GM23338 (cell line): ENCODE results near the gene ZDBF2. TPM values are rescaled to one million over a fixed set of nuclear protein-coding genes. Genes with fewer than 3 reads are reported as not detected.

ENCODE experiments used
- ATAC-seq: fragments of 200-7000 bp; cut with Tn5 transposase; 3 replicates; pipeline ENCODE4 v1.9.1; 2020
- DNase-seq: peaks from one replicate; pipeline ENCODE4 v3.0.0-alpha.2; 2015; ENCODE audit warnings: low spot score
- H2AFZ ChIP-seq: fragments of 200-600 bp; sonication (generic); 2 replicates; pipeline ENCODE4 v1.8.0; 2016; ENCODE audit warnings: antibody characterized with exemption, mild to moderate bottlenecking, moderate library complexity
- H3F3A ChIP-seq: fragments of 200-600 bp; sonication (generic); replicated peaks from 2 replicates; pipeline ENCODE4 v1.8.0; 2017; ENCODE audit warnings: antibody characterized with exemption, mixed run types, low read depth
- H3K27ac ChIP-seq: fragments of 200-600 bp; sonication (generic); 2 replicates; pipeline ENCODE4 v1.6.1; 2016; ENCODE audit warnings: low read depth
- H3K27me3 ChIP-seq: fragments of 200-600 bp; sonication (generic); 2 replicates; pipeline ENCODE4 v1.8.0; 2016; ENCODE audit warnings: mild to moderate bottlenecking, mixed run types, moderate library complexity; ENCODE audit not compliant: insufficient read depth
- H3K36me3 ChIP-seq: fragments of 200-600 bp; sonication (generic); 2 replicates; pipeline ENCODE4 v1.8.0; 2016; ENCODE audit warnings: mild to moderate bottlenecking; ENCODE audit not compliant: insufficient read depth
- H3K4me1 ChIP-seq: fragments of 200-600 bp; sonication (generic); 2 replicates; pipeline ENCODE4 v1.8.0; 2016; ENCODE audit warnings: mild to moderate bottlenecking, moderate library complexity; ENCODE audit not compliant: insufficient read depth
- H3K4me2 ChIP-seq: fragments of 200-600 bp; sonication (generic); 2 replicates; pipeline ENCODE4 v1.7.1; 2017; ENCODE audit warnings: mixed run types
- H3K4me3 ChIP-seq: fragments of 200-600 bp; sonication (generic); 2 replicates; pipeline ENCODE4 v1.6.1; 2016; ENCODE audit warnings: mixed run types
- H3K79me2 ChIP-seq: fragments of 200-600 bp; sonication (generic); replicated peaks from 2 replicates; pipeline ENCODE4 v1.8.0; 2017; ENCODE audit warnings: mild to moderate bottlenecking; ENCODE audit not compliant: insufficient read depth
- H3K9me2 ChIP-seq: fragments of 200-600 bp; sonication (generic); 2 replicates; pipeline ENCODE4 v1.8.0; 2017; ENCODE audit not compliant: insufficient read depth
- H4K20me1 ChIP-seq: fragments of 200-600 bp; sonication (generic); replicated peaks from 2 replicates; pipeline ENCODE4 v1.8.0; 2017; ENCODE audit warnings: mild to moderate bottlenecking; ENCODE audit not compliant: insufficient read depth
- H3K27ac Mint-ChIP-seq: 2 replicates; pipeline ENCODE4 v1.8.0; 2020; ENCODE audit warnings: inconsistent platforms, mild to moderate bottlenecking, moderate library complexity, mixed read lengths
- H3K27me3 Mint-ChIP-seq: 3 replicates; pipeline ENCODE4 v1.8.0; 2022; ENCODE audit warnings: low read depth, mild to moderate bottlenecking, moderate library complexity, mixed read lengths, inconsistent platforms; ENCODE audit not compliant: insufficient read depth, poor library complexity
- H3K36me3 Mint-ChIP-seq: 3 replicates; pipeline ENCODE4 v1.8.0; 2021; ENCODE audit warnings: low read depth, mild to moderate bottlenecking, inconsistent platforms, moderate library complexity, mixed read lengths
- H3K4me1 Mint-ChIP-seq: 3 replicates; pipeline ENCODE4 v1.8.0; 2020; ENCODE audit warnings: mild to moderate bottlenecking, inconsistent platforms, mixed read lengths
- H3K4me3 Mint-ChIP-seq: 3 replicates; pipeline ENCODE4 v1.8.0; 2021; ENCODE audit warnings: moderate library complexity, mild to moderate bottlenecking, inconsistent platforms, mixed read lengths
- H3K9me3 Mint-ChIP-seq: 3 replicates; pipeline ENCODE4 v1.8.0; 2020; ENCODE audit warnings: moderate library complexity, mild to moderate bottlenecking, inconsistent platforms, mixed read lengths
- CTCF ChIP-seq, 2 experiments: fragments of 200-600 bp in 1 of 2; sonication (generic) in 1 of 2; conservative IDR thresholded peaks; 2 replicates each; pipeline versions ENCODE4 v1.5.1 to v1.6.1; 2016 to 2017; ENCODE audit warnings: antibody characterized with exemption in 2 of 2, low read depth in 2 of 2, mild to moderate bottlenecking in 2 of 2, moderate library complexity in 1 of 2
- EZH2phosphoT487 ChIP-seq: fragments of 200-600 bp; sonication (generic); IDR thresholded peaks from one replicate; pipeline ENCODE4 v1.8.1; 2018; ENCODE audit warnings: antibody characterized with exemption; ENCODE audit not compliant: unreplicated experiment
- REST ChIP-seq: IDR thresholded peaks from one replicate; pipeline ENCODE4 v1.6.1; 2018; ENCODE audit warnings: antibody characterized with exemption; ENCODE audit not compliant: unreplicated experiment
- STAT1 ChIP-seq: IDR thresholded peaks from one replicate; pipeline ENCODE4 v1.6.1; 2016; ENCODE audit warnings: antibody characterized with exemption; ENCODE audit not compliant: unreplicated experiment
- polyA plus RNA-seq: library from polyadenylated mRNA; unstranded; fragments of >200 nt; fragmentation: Nextera tagmentation; extraction: Ambion mirVana; gene quantifications from 2 replicates; pipeline ENCODE4 v1.2.1, GENCODE V29; 2016
- total RNA-seq: library from RNA; depleted of rRNA; stranded (reverse); fragments of >200 nt; shearing (Covaris generic); gene quantifications from 2 replicates; pipeline ENCODE4 v1.2.3, GENCODE V29; 2014
- TF ChIP-seq, protein P1 (sequence below): IDR thresholded peaks from 2 replicates; pipeline ENCODE4 v1.6.1; 2016; ENCODE audit warnings: antibody characterized with exemption
- TF ChIP-seq, protein P2 (sequence below): fragments of 250-450 bp; sonication (Bioruptor Pico); IDR thresholded peaks from 2 replicates; pipeline ENCODE4 v1.5.0; 2020; ENCODE audit warnings: mild to moderate bottlenecking, moderate library complexity

ZDBF2 gene
- total and polyA plus RNA-seq, 2 experiments from 2014 or later: 7.6 to 41.1 TPM

- Histone ChIP-seq H4K20me1 (no peaks in the 10 kb centered on the region), H3K27ac (peak overlapping the region; percentile 64; the same call in 1 of the 2 replicates), H3K36me3 (no peaks in the 10 kb centered on the region), H3K79me2 (peaks cover 37% of the 10 kb centered on the region), H3K9me2 (no peaks in the 10 kb centered on the region), H2AFZ (peak overlapping the region; percentile 92; the same call in 1 of the 2 replicates), H3K4me2 (peak overlapping the region; percentile 83), H3F3A (0 out of 2 replicates have a peak, but pooled peaks cover 3% of the 10 kb centered on the region), H3K4me3 (peak overlapping the region; percentile 70), H3K27me3 (no peaks in the 10 kb centered on the region), H3K4me1 (peaks cover 30% of the 10 kb centered on the region)
- Mint-ChIP-seq H3K36me3 (no peaks in the 10 kb centered on the region), H3K4me3 (peak overlapping the region; percentile 83), H3K4me1 (peaks cover 33% of the 10 kb centered on the region), H3K27ac (no peak overlapping the region), H3K9me3 (no peaks in the 10 kb centered on the region; the same call in 2 of the 3 replicates), H3K27me3 (peaks cover 3% of the 10 kb centered on the region)
- ATAC-seq (no peak; the same call in 2 of the 3 replicates), DNase-seq (no peak)
- TF ChIP-seq, protein P1, sequence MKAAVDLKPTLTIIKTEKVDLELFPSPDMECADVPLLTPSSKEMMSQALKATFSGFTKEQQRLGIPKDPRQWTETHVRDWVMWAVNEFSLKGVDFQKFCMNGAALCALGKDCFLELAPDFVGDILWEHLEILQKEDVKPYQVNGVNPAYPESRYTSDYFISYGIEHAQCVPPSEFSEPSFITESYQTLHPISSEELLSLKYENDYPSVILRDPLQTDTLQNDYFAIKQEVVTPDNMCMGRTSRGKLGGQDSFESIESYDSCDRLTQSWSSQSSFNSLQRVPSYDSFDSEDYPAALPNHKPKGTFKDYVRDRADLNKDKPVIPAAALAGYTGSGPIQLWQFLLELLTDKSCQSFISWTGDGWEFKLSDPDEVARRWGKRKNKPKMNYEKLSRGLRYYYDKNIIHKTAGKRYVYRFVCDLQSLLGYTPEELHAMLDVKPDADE: no peak
- TF ChIP-seq EZH2phosphoT487: no peak
- TF ChIP-seq CTCF (conservative IDR thresholded peaks at IDR 0.05; ENCODE audit: low read depth in 2 of 2): no peak
These were observed 558 bp upstream of the ZDBF2 start for GRCh38 chr2:206273905-206274304.

- H3F3A ChIP-seq: 0 out of 2 replicates have a peak, but pooled peaks cover 3% of the 10 kb centered on the region
- H4K20me1 ChIP-seq: no peaks in the 10 kb centered on the region
- DNase-seq (peak; percentile 72), ATAC-seq (peak; percentile 7; the same call in 2 of the 3 replicates)
- peak overlapping the region; percentile 76 for H3K27ac Mint-ChIP-seq
- H3K9me3 Mint-ChIP-seq: no peaks in the 10 kb centered on the region
- H3K9me2 ChIP-seq: no peaks in the 10 kb centered on the region
- H3K79me2 ChIP-seq: peaks cover 53% of the 10 kb centered on the region
- peaks cover 2% of the 10 kb centered on the region for H3K27me3 Mint-ChIP-seq
- H3K4me3 ChIP-seq: peak overlapping the region; percentile 70
- H3K4me2 ChIP-seq: peak overlapping the region; percentile 89
- no peak overlapping the region for H2AFZ ChIP-seq
- H3K36me3 Mint-ChIP-seq: no peaks in the 10 kb centered on the region
- H3K27ac ChIP-seq: peak overlapping the region; percentile 84
- H3K4me1 Mint-ChIP-seq: peaks cover 33% of the 10 kb centered on the region
- H3K36me3 ChIP-seq: no peaks in the 10 kb centered on the region
- peaks cover 30% of the 10 kb centered on the region for H3K4me1 ChIP-seq
- H3K27me3 ChIP-seq: no peaks in the 10 kb centered on the region
- peak overlapping the region; percentile 87 for H3K4me3 Mint-ChIP-seq
- TF ChIP-seq STAT1 (no peak), REST (no peak)
- TF ChIP-seq, protein P2, sequence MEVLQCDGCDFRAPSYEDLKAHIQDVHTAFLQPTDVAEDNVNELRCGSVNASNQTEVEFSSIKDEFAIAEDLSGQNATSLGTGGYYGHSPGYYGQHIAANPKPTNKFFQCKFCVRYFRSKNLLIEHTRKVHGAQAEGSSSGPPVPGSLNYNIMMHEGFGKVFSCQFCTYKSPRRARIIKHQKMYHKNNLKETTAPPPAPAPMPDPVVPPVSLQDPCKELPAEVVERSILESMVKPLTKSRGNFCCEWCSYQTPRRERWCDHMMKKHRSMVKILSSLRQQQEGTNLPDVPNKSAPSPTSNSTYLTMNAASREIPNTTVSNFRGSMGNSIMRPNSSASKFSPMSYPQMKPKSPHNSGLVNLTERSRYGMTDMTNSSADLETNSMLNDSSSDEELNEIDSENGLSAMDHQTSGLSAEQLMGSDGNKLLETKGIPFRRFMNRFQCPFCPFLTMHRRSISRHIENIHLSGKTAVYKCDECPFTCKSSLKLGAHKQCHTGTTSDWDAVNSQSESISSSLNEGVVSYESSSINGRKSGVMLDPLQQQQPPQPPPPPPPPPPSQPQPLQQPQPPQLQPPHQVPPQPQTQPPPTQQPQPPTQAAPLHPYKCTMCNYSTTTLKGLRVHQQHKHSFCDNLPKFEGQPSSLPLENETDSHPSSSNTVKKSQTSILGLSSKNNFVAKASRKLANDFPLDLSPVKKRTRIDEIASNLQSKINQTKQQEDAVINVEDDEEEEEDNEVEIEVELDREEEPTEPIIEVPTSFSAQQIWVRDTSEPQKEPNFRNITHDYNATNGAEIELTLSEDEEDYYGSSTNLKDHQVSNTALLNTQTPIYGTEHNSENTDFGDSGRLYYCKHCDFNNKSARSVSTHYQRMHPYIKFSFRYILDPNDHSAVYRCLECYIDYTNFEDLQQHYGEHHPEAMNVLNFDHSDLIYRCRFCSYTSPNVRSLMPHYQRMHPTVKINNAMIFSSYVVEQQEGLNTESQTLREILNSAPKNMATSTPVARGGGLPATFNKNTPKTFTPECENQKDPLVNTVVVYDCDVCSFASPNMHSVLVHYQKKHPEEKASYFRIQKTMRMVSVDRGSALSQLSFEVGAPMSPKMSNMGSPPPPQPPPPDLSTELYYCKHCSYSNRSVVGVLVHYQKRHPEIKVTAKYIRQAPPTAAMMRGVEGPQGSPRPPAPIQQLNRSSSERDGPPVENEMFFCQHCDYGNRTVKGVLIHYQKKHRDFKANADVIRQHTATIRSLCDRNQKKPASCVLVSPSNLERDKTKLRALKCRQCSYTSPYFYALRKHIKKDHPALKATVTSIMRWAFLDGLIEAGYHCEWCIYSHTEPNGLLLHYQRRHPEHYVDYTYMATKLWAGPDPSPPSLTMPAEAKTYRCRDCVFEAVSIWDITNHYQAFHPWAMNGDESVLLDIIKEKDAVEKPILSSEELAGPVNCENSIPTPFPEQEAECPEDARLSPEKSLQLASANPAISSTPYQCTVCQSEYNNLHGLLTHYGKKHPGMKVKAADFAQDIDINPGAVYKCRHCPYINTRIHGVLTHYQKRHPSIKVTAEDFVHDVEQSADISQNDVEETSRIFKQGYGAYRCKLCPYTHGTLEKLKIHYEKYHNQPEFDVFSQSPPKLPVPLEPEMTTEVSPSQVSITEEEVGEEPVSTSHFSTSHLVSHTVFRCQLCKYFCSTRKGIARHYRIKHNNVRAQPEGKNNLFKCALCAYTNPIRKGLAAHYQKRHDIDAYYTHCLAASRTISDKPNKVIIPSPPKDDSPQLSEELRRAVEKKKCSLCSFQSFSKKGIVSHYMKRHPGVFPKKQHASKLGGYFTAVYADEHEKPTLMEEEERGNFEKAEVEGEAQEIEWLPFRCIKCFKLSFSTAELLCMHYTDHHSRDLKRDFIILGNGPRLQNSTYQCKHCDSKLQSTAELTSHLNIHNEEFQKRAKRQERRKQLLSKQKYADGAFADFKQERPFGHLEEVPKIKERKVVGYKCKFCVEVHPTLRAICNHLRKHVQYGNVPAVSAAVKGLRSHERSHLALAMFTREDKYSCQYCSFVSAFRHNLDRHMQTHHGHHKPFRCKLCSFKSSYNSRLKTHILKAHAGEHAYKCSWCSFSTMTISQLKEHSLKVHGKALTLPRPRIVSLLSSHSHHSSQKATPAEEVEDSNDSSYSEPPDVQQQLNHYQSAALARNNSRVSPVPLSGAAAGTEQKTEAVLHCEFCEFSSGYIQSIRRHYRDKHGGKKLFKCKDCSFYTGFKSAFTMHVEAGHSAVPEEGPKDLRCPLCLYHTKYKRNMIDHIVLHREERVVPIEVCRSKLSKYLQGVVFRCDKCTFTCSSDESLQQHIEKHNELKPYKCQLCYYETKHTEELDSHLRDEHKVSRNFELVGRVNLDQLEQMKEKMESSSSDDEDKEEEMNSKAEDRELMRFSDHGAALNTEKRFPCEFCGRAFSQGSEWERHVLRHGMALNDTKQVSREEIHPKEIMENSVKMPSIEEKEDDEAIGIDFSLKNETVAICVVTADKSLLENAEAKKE (CRISPR knock-in tag): no peak
These were observed 1.0 kb downstream of the ZDBF2 start for GRCh38 chr2:206275312-206276055.
